ENCODE data around the gene ATP5F1E.
A peak's percentile ranks its signal among the peaks of the same experiment; 100 is the strongest.
"Not testable (repeated sequence)": the region's sequence is repeated elsewhere in the genome, so short reads cannot be mapped to it uniquely, and the experiment has no call there.

Gene ATP5F1E

DNA sequence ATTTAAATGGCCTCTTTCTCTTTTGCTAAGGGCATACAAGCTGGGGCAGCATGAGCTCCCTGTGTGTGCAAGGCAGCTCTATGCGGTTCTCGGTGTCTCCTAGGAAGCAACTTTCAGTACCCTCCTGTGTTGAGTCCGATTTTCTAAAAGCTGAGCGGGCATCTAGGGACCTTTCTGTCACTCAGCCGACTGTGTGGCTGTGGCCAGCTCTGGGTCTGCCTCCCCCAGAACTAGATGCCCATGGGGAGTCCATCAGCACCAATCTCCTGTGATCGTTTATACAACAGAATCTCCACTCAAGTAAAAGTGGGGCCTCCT, 43.6 kb downstream of the ATP5F1E start:
- no peak for DNase-seq (ENCODE audit: low read depth)

DNA sequence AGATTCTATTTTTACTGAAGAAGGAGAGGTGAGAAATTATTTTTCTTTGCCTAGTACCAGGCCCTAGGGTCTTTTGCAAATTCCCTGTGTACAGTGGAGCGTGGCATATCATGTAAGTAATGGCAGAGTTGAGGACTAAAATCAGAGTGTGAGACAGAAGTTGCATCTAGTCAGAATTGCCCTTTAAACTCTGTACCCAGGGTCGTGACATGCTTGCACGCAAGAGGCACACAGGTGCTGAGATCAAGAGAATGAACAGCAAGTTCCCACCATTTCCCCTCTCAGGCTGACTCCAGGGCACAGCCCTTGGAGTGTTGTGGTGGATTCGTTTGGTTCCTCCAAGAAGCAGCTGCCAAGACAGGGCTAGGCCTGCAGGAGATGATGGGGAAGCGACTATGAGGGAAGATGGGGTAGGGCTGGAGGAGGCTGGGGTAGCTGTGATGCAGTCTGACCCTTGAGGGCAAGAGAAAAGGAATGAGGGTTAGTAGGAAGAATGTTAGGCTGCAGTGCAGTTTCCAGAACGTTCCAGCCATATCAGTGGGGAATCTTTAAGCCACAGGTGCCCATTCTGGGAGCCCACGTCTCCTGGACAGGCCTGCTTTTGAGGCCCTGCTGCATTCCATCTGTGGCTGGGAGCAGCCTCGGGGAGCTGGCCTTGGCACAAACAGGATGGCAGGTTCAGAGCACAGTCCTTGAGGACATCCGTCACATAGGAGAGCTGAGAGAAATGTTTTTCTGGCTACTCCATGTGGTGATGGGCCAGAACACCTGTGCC, 44.2 kb downstream of the ATP5F1E start:
- no peak for DNase-seq (ENCODE audit: low read depth)

DNA sequence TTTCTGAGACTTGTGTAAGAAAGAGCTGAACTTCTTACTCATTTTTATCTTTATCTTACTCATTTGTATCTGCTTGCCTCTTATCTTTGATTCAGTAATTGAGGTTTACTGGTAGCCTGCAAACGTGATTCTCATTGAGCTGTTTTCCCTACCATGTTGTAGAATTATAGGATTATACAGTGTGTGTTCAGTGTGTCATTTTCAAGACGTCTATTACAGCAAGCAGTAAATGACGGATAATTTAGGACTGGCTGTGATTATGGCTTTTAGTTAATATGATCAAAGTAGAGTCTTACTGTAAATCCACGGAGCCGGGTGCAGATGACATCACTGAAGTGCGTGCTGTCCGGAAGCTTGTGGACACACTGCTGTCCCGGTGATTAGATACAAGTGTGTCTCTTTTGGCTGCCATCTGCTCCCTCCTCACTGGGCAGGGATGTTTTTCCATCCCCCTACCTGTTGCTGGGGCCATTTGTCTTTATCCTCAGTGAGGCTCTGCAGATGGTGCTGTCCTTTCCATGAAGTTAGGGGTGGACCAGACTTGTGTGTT, 45.1 kb downstream of the ATP5F1E start:
- DNase-seq (ENCODE audit: low read depth): no peak

GRCh38 chr20:58986286-58986967, 45.7 kb downstream of the ATP5F1E start:
- DNase-seq (ENCODE audit: low read depth): no peak

GRCh38 chr20:58985656-58986055, 46.5 kb downstream of the ATP5F1E start:
- no peak for DNase-seq (ENCODE audit: low read depth)

DNA sequence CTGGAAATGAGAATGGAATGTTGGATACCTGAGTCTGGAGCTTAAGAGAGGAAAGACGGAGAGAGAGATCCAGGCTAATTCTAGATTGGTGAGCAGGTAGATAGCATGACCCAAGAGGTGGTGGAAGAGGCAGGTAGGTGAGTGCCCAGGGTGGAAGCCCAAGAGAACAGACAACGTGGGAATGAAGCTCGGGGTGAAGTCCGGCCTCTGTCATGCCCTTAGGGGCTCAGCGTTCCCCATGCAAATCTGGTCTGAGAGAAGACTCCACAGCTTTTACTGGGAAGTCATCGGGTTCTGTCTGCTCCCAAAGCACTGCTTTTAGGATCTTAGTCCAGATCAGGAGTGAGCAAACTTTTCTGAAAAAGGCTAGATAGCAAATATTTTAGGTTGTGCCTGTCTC, 47.4 kb downstream of the ATP5F1E start:
- DNase-seq (ENCODE audit: low read depth): no peak

DNA sequence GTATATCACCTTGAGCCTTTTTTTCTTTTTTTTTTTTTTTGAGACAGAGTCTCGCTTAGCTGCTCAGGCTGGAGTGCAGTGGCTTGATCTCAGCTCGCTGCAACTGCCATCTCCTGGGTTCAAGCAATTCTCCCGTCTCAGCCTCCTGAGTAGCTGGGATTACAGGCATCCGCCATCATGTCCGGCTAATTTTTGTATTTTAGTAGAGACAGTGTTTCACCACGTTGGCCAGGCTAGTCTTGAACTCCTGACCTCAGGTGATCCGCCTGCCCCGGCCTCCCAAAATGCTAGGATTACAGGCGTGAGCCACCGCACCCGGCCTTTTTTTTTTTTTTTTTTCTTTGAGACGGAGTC, 49.0 kb downstream of the ATP5F1E start:
- not testable (repeated sequence) for DNase-seq (ENCODE audit: low read depth)

- DNase-seq (ENCODE audit: low read depth): no peak
Measured at GRCh38 chr20:58982406-58983114, 49.6 kb downstream of the ATP5F1E start.

DNA sequence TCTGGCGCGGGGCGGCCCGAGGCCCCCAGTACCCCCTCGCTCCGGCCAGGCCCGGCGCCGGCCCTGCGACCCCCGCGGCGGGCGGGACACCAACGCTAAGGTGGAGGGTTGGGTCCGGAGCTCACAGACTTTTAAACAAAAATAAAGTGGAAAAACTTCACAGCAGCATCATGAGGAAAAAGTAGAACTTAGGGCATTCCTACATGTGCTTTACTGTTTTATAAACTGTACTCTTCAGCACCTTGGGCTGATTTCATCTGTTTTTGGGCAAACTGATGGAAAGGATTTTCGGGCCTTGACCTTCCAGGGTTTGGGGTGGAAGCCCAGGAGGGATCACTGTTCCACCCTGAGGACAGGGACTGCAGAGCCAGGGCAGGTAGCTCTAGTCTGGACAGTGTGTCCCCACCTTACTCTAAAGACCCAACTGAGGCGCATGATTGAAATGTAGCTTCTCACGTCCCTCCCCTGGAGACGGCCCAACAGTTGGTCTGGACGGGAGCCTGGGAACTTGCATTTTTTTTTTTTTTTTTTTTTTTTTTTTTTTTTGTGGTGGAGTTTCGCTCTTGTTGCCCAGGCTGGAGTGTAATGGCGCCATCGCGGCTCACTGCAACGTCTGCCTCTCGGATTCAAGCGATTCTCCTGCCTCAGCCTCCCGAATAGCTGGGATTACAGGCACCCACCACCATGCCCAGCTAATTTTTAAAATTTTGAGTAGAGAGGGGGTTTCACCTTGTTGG, 50.3 kb downstream of the ATP5F1E start:
- DNase-seq (ENCODE audit: low read depth): no peak

GRCh38 chr20:58980711-58981627, 51.2 kb downstream of the ATP5F1E start, which contains the start of gene NELFCD:
NELFCD (plus strand) TSS chr20:58981256; CDS start chr20:58981310, 54 bp downstream.
- DNase-seq (ENCODE audit: low read depth): peak; percentile 40

- DNase-seq (ENCODE audit: low read depth): no peak
Measured at GRCh38 chr20:58978351-58979190, 53.6 kb downstream of the ATP5F1E start.

DNA sequence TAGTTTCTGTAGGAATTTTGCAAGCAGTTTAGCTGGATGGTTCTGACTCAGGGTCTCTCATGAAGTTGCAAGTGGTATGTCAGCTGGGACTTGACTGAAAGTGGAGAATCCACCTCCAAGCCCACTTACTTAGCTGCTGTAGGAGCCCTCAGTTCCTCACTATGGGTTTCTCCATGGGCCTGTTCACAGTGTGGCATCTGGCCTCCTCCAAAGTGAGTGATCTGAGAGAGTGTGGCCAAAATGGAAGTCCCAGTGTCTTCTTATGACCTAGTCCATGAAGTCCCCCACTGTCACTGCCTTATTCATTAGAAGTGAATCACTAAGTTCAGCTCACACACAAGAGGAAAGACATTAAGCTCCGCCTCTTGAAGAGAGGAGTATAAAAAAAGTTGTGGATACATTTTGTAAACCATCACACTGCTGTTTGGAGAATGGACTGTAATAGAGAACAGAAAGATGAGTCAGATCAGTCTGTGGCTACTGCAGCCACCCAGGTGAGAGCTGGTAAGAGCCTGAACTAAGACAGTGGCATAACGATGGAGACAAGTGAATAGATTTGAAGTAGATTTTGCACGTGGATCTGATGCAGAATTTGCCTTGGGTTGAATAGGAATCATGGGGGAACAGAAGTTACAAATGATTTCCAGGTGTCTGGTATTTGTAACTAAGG, 55.9 kb downstream of the ATP5F1E start:
- DNase-seq (ENCODE audit: low read depth): no peak

Data from HS-5 (cell line).